ENCODE data around the gene PCNA. TPM values are rescaled to one million over a fixed set of nuclear protein-coding genes. Genes with fewer than 3 reads are reported as not detected.

Gene PCNA
- total and polyA plus RNA-seq, 2 experiments from 2014 or later = 353 to 428 TPM

DNA sequence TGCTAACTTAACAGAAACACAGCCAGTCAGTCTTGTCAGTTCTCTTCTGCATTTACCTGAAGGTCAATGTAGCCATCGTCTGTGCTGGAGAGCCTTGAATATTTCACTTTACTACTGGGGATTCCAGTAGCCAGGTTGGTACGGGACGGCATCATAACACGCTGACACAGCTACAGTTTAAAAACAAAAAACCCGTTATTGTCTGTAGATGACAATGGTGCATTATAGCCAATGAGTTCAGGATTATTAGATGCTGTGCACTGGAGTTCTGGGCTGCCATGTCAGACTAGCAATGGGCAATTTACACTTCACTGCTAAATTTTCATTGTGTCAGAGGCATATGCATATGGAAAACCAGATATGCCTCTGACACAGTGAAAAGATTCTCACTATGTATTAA, 10.5 kb downstream of the PCNA start:
- H4K20me1 ChIP-seq (replicated peaks; ENCODE audit: insufficient read depth) = peaks cover 5% of the 10 kb centered on the region
- no peaks in the 10 kb centered on the region for H3K9me3 Mint-ChIP-seq
- H3K4me3 Mint-ChIP-seq = no peak overlapping the region
- no peak overlapping the region for H3K27ac Mint-ChIP-seq
- H3K9me2 ChIP-seq (ENCODE audit: insufficient read depth) = no peaks in the 10 kb centered on the region
- peaks cover 31% of the 10 kb centered on the region for H3K36me3 ChIP-seq (ENCODE audit: insufficient read depth)
- peaks cover 5% of the 10 kb centered on the region; the same call in 1 of the 2 replicates for H3K4me1 ChIP-seq (ENCODE audit: insufficient read depth)
- DNase-seq (ENCODE audit: low spot score) = no peak
- H3K4me3 ChIP-seq = no peak overlapping the region
- peaks cover 14% of the 10 kb centered on the region for H3F3A ChIP-seq (replicated peaks; ENCODE audit: low read depth)
- no peaks in the 10 kb centered on the region for H3K27me3 ChIP-seq (ENCODE audit: insufficient read depth)
- TF ChIP-seq CREB1 (CRISPR knock-in tag; IDR thresholded peaks at IDR 0.05; ENCODE audit: low read depth) = no peak
- no peak for TF ChIP-seq ZNF114 (CRISPR knock-in tag; IDR thresholded peaks at IDR 0.05)
- TF ChIP-seq, protein P1, sequence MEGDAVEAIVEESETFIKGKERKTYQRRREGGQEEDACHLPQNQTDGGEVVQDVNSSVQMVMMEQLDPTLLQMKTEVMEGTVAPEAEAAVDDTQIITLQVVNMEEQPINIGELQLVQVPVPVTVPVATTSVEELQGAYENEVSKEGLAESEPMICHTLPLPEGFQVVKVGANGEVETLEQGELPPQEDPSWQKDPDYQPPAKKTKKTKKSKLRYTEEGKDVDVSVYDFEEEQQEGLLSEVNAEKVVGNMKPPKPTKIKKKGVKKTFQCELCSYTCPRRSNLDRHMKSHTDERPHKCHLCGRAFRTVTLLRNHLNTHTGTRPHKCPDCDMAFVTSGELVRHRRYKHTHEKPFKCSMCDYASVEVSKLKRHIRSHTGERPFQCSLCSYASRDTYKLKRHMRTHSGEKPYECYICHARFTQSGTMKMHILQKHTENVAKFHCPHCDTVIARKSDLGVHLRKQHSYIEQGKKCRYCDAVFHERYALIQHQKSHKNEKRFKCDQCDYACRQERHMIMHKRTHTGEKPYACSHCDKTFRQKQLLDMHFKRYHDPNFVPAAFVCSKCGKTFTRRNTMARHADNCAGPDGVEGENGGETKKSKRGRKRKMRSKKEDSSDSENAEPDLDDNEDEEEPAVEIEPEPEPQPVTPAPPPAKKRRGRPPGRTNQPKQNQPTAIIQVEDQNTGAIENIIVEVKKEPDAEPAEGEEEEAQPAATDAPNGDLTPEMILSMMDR (conservative IDR thresholded peaks at IDR 0.05; ENCODE audit: low read depth in 2 of 2) = no peak
- TF ChIP-seq EZH2phosphoT487 (IDR thresholded peaks at IDR 0.05; ENCODE audit: unreplicated experiment) = no peak
- TF ChIP-seq, protein P2, sequence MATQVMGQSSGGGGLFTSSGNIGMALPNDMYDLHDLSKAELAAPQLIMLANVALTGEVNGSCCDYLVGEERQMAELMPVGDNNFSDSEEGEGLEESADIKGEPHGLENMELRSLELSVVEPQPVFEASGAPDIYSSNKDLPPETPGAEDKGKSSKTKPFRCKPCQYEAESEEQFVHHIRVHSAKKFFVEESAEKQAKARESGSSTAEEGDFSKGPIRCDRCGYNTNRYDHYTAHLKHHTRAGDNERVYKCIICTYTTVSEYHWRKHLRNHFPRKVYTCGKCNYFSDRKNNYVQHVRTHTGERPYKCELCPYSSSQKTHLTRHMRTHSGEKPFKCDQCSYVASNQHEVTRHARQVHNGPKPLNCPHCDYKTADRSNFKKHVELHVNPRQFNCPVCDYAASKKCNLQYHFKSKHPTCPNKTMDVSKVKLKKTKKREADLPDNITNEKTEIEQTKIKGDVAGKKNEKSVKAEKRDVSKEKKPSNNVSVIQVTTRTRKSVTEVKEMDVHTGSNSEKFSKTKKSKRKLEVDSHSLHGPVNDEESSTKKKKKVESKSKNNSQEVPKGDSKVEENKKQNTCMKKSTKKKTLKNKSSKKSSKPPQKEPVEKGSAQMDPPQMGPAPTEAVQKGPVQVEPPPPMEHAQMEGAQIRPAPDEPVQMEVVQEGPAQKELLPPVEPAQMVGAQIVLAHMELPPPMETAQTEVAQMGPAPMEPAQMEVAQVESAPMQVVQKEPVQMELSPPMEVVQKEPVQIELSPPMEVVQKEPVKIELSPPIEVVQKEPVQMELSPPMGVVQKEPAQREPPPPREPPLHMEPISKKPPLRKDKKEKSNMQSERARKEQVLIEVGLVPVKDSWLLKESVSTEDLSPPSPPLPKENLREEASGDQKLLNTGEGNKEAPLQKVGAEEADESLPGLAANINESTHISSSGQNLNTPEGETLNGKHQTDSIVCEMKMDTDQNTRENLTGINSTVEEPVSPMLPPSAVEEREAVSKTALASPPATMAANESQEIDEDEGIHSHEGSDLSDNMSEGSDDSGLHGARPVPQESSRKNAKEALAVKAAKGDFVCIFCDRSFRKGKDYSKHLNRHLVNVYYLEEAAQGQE (IDR thresholded peaks at IDR 0.05; ENCODE audit: unreplicated experiment) = no peak
- no peak for TF ChIP-seq STAT1 (IDR thresholded peaks at IDR 0.05; ENCODE audit: unreplicated experiment)
- no peak overlapping the region for H3K27ac ChIP-seq (ENCODE audit: low read depth)
- H3K4me2 ChIP-seq = no peak overlapping the region
- H3K79me2 ChIP-seq (replicated peaks; ENCODE audit: insufficient read depth) = peaks cover 27% of the 10 kb centered on the region
- H3K27me3 Mint-ChIP-seq (ENCODE audit: insufficient read depth, low read depth, poor library complexity) = peaks cover 2% of the 10 kb centered on the region
- ATAC-seq = no peak
- H3K4me1 Mint-ChIP-seq = peaks cover 9% of the 10 kb centered on the region; the same call in 2 of the 3 replicates
- H2AFZ ChIP-seq = no peak overlapping the region
- H3K36me3 Mint-ChIP-seq (ENCODE audit: low read depth) = peaks cover 54% of the 10 kb centered on the region

DNA sequence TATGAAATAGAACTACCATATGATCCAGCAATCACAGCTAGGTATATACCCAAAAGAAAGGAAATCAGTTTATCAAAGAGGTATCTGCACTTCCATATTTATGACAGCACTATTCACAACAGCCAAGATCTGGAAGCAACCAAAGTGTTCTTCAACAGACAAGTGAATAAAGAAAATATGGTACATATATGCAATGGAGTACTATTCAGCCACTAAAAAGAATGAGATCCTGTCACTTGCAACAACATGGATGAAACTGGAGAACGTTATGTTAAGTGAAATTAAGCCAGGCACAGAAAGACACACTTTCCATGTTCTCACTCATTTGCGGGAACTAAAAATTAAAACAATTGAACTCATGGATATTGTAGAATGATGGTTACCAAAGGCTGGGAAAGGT, 15.3 kb downstream of the PCNA start:
- Mint-ChIP-seq H3K4me3 (no peak overlapping the region), H3K27ac (no peak overlapping the region), H3K27me3 (ENCODE audit: insufficient read depth, low read depth, poor library complexity) (no peaks in the 10 kb centered on the region), H3K9me3 (no peaks in the 10 kb centered on the region), H3K4me1 (no peaks in the 10 kb centered on the region), H3K36me3 (ENCODE audit: low read depth) (peaks cover 66% of the 10 kb centered on the region)
- no peak overlapping the region for H3K4me3 ChIP-seq
- H3K27ac ChIP-seq (ENCODE audit: low read depth) = no peak overlapping the region
- peaks cover 47% of the 10 kb centered on the region for H3K36me3 ChIP-seq (ENCODE audit: insufficient read depth)
- no peaks in the 10 kb centered on the region for H3K27me3 ChIP-seq (ENCODE audit: insufficient read depth)
- ATAC-seq = no peak
- no peak overlapping the region for H2AFZ ChIP-seq
- peaks cover 7% of the 10 kb centered on the region for H3F3A ChIP-seq (replicated peaks; ENCODE audit: low read depth)
- H3K79me2 ChIP-seq (replicated peaks; ENCODE audit: insufficient read depth) = peaks cover 2% of the 10 kb centered on the region; the same call in 1 of the 2 replicates
- no peak for DNase-seq (ENCODE audit: low spot score)
- no peaks in the 10 kb centered on the region for H3K4me1 ChIP-seq (ENCODE audit: insufficient read depth)
- peaks cover 10% of the 10 kb centered on the region for H4K20me1 ChIP-seq (replicated peaks; ENCODE audit: insufficient read depth)
- no peak overlapping the region for H3K4me2 ChIP-seq
- no peaks in the 10 kb centered on the region for H3K9me2 ChIP-seq (ENCODE audit: insufficient read depth)
- TF ChIP-seq STAT1 (IDR thresholded peaks at IDR 0.05; ENCODE audit: unreplicated experiment) (no peak), JUNB (IDR thresholded peaks at IDR 0.05; ENCODE audit: unreplicated experiment) (no peak), EZH2 (IDR thresholded peaks at IDR 0.05; ENCODE audit: low read depth, unreplicated experiment) (no peak), ZNF114 (CRISPR knock-in tag; IDR thresholded peaks at IDR 0.05) (no peak), ZNF331 (CRISPR knock-in tag; IDR thresholded peaks at IDR 0.05; ENCODE audit: low read depth) (no peak), EZH2phosphoT487 (IDR thresholded peaks at IDR 0.05; ENCODE audit: unreplicated experiment) (no peak)
- TF ChIP-seq, protein P2 (IDR thresholded peaks at IDR 0.05; ENCODE audit: unreplicated experiment) = no peak
